Measurements from ENCODE around the gene MLNR.

GRCh38 chr13:49214917-49215376 is 5.2 kb upstream of the MLNR start:
- TF ChIP-seq, protein P1, sequence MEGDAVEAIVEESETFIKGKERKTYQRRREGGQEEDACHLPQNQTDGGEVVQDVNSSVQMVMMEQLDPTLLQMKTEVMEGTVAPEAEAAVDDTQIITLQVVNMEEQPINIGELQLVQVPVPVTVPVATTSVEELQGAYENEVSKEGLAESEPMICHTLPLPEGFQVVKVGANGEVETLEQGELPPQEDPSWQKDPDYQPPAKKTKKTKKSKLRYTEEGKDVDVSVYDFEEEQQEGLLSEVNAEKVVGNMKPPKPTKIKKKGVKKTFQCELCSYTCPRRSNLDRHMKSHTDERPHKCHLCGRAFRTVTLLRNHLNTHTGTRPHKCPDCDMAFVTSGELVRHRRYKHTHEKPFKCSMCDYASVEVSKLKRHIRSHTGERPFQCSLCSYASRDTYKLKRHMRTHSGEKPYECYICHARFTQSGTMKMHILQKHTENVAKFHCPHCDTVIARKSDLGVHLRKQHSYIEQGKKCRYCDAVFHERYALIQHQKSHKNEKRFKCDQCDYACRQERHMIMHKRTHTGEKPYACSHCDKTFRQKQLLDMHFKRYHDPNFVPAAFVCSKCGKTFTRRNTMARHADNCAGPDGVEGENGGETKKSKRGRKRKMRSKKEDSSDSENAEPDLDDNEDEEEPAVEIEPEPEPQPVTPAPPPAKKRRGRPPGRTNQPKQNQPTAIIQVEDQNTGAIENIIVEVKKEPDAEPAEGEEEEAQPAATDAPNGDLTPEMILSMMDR (IDR thresholded peaks at IDR 0.05; ENCODE audit: low read depth, low read length) = no peak
- peak; percentile 99 for TF ChIP-seq MAX (IDR thresholded peaks at IDR 0.05; ENCODE audit: low read depth, low read length)
- peak; percentile 32 for TF ChIP-seq POLR2A (IDR thresholded peaks at IDR 0.05; ENCODE audit: extremely low read depth, insufficient read length)
- peak; percentile 100 for TF ChIP-seq MYC (IDR thresholded peaks at IDR 0.05; ENCODE audit: low read depth, low read length)

Data from NB4 (cell line).